DND-41 (cell line): ENCODE results near the gene P2RY2.

Experiments used
- CTCF ChIP-seq: IDR thresholded peaks from 2 replicates; pipeline ENCODE4 v1.5.1; 2012; ENCODE audit warnings: borderline replicate concordance, low read length, moderate library complexity, mild to moderate bottlenecking; ENCODE audit not compliant: poor library complexity, severe bottlenecking; ENCODE audit errors: extremely low read depth
- EZH2 ChIP-seq: IDR thresholded peaks from 3 replicates; pipeline ENCODE4 v1.6.1; 2012; ENCODE audit warnings: borderline replicate concordance, low read depth, mild to moderate bottlenecking, moderate library complexity, low read length, inconsistent platforms; ENCODE audit not compliant: severe bottlenecking

DNA sequence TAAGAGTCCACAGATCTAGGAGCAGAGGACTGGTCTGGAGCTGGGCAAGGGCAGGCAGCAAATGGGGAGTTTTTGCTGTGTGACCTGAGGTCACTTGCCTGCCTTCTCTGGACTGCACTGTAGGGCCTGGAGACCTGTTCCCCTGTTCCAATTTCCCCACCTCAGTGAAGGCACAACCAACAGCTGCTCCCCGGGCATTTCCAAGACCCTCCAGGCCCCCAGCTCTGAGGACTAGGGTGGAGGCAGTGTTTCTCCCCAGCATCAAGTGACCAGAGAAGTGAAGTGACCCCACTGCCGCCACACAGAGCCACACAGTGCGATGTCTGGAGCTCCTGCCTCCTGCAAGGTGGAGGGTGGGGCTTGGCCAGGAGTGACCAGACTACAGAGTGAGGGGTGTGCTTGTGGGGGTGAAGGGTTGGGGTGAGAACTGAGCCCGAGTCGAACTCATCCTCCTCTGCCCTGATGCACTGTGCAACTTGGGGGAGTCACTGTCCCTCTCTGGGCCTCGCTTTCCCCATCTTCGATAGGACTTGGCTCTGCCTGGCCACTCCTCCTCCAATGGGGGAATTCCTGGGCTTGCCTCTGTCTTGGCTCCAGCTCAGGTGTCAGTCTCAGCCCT, 21.6 kb downstream of the P2RY2 start:
- TF ChIP-seq EZH2 (no peak), CTCF (no peak)
